ENCODE data around the gene ASTN2.

The ASTN2 gene

GRCh38 chr9:117156771-117157535 is 257.9 kb downstream of the ASTN2 start:
- no peak for DNase-seq

DNA sequence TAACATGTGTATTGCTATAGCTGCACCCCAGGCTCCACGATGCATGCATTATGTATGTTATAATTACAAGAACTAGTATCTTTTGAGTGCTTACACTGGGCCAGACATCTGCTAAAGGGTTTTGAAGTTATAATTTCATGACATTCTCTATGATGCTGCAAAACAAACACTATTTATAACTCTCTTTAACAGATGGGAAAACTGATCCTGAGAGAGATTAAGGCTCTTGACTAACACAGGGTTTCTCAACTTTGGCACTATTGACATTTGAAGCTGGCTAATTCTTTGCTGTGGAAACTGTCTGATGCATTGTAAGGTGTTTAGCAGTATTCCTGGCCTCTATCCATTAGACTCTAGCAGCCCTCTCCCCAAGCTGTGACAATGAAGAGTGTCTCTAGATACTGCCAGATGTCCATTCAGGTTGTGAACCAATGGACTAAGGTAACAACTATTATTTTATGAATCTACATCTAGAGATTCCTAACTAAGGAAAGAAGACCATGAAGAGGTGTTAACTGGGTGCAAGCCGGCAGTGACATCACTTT is 258.6 kb downstream of the ASTN2 start:
- no peak for DNase-seq

DNA sequence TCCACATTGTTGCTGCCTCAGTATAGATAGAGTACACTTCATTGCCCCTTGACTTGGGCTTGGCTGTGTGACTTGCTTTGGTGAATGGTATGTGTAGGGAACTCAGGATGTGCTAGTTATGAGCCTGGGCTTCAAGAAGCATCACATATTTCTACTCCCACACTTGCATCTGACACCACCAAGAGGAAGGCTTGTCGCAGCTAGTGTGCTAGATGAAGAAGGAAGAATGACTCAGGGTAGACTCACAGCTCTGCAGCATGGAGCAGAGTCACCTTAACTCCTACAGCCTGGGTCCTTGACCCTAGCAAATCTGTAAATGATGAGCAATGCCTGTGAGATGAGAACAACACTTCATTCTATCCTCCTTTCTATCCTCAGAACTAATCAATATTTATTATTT is 261.8 kb downstream of the ASTN2 start:
- peak; percentile 38 for DNase-seq

DNA sequence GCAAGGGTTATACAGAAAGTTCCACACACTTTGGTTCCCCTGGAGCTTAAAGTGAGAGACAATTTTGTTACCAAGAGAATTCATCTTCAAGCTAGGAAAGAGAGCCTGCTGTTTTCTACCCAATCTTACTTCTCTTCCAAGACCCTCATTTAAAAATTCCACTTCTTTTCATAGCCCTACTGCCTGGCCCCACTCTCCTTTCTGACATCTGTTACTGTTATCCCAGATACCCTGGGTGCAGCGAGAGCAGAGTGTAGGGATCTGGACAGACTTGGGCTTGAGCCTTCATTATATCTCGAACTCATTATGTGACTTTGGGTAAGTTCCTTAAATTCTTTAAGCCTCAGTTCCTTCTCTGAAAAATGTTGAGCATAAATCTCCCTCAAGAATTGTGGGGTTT is 263.1 kb downstream of the ASTN2 start:
- DNase-seq = no peak

DNA sequence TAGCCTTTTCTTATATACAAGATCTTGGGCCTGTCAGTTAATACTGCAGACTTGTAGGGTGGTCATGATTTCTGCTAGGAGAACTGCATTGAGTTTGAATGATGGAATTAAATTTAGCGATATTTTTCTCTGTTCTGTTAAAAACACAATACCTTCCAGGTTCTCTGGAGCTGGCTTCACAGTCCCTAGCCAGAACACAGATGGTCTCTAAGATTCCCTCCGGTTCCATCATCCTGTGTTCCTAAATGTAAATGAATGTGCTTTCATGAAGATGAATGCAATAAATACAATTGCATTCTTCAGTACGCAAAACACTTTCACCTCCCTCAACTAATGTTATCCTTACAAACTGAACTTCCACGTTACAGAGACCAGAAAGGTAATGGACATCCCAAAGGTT is 264.9 kb downstream of the ASTN2 start:
- no peak for DNase-seq

DNA sequence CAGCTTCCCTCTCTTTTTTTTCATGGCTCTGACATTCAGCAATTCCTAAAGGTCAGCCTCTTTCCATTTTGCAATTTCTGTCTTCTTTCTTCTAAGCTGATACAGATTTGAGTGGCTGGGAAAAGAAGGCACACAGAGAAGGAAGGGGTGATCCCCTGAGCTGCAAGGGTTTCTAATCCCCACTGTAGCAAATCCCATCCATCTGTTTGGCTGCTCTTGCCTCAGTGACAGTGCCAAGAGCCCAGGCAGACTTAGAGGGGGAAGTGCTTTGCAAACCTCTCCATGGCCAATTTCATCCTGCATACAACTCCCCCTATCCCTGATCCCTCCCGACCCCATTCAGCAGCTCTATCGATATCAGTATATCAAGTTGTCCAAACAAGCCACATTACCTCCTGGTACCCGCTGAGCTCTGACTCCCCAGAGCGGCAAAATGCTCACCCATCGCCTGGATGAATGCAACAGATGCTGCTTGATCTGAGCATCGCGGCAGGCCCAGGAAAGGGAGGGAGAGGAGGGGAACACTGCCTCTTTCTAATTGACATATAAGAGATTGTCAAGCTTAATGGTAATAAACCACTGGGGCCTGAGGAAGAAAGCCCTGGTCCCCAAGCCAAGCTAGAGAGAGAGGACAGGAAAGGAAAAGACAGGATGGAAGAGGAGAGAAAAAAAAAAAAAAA is 268.9 kb downstream of the ASTN2 start:
- no peak for DNase-seq

GRCh38 chr9:117145081-117145480 is 269.8 kb downstream of the ASTN2 start:
- DNase-seq = no peak

DNA sequence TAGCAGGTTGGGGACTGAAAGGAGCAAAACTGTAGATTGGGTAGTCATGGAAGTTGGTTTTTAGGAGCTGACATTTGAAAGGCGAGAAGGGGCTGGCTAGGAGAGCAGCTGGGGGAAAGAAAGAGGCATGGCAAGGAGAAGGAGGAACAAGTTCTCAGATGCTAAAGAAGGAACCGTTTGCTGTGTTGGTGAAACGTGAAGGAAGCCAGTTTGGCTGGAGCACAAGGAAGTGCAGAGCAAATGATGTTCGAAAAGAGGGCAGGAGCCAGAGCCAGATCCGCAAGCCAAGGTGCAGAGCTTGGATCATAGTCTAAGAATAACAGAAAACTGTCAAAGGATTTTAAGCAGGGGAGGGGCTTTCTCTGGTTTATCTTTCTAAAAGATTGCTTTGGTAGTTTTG is 276.6 kb downstream of the ASTN2 start:
- DNase-seq = no peak

DNA sequence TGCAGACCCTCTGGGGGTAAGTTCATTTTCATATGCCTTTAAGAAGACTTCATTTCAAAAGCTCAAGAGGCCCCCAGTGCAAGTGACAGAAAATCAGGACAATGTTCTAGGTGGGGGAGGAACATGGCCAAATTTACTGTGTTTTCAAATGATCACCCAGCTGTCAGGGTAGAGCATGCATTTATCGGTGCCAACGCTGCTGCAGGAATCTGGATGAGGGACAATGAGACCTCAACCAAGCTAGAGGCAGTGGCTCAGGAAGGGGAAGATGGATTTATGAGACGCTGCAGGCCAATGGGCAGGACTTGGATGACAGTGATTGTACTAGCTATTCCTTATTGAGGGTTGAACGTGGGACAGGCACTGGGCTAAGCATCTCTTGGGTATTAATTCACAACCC is 278.4 kb downstream of the ASTN2 start:
- no peak for DNase-seq

- DNase-seq = no peak
Measured at GRCh38 chr9:117135501-117136098, 279.3 kb downstream of the ASTN2 start.

DNA sequence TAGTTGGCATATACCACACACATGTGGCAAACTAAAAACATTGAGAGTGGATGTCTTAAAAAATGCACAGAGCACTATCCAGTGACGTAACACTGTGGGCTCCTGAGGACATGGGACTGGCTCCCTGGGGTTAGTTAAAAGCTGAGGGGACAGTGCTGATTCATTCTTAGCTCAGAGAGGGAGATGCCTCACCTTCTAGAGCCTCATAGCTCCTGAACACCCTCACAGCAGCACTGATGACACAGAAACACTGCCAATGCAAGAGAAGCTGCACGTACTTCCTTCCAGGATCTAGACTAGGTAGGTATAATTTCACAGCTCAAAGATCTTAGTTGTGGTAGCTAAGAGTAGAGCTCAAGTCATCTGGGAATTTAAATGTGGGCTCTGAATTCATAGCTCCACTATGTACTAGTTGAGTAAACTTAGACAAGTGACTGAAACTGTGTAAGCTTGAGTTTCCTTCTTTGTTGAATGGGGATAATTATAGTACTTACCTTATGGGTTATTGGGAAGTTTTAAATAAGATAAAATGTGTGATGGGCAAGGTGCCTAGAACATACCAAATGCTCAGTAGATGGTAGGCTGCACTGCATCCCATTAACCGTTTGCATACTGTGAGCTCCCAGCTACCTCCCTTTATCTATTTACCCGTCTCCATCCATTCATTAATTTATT is 279.9 kb downstream of the ASTN2 start:
- no peak for DNase-seq

DNA sequence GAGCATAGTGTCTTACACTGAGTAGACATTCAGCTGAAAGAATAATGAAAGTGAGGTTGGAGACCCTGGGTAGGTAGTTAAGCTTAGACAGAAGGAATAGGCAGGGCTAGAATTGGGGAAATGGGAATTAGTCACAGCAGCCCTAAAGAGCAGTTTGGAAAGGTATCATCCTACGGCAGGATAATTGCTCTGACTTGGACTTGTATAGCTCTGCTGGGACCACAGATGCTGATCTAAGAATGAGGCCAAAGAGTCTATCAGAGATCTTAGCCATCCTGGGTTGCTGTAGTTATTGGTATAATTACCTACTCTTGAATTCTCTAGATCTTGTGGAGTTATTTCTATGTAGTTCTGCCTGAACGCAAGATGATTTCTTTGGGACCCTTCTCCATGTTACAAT is 288.0 kb downstream of the ASTN2 start:
- DNase-seq = no peak

DNA sequence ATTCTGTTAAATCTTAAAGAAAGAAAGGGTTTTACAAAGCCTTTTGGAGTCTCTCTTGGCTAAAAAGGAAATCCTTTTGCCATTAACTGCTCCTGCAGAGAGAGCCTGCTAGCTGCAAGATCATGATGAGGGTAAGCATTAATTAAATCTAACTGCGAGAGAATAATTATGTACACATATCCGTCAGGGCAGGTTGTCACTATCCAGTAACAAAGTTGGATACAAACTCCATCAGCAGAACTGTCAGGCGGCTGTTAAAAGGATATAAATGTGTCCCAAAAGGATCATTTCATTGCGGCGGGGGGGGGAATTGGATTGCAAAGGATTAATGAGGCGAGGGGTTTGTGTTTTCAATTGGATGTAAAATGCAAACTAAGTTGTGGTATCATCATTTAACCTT is 289.3 kb downstream of the ASTN2 start:
- DNase-seq = no peak

- DNase-seq = no peak
Measured at GRCh38 chr9:117123729-117124128, 291.1 kb downstream of the ASTN2 start.

DNA sequence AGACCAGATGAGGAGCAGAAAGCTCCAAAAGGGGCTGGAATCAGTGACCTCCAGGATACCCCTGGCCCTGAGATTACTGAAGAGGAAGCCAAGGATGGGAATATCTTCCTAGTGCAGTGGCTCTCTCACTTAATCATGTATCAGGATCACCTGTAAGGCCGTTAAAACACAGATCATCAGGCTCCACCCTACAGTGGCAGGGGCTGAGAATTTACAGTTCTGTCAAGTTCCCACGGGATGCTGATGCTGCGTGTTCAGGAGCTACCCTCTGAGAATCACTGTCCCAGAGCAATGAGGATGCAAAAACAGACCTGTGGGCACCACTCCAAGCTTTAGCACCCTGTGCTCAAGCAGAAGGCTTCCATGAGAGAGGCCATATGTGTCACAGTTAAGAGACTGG is 291.9 kb downstream of the ASTN2 start:
- DNase-seq = no peak

GRCh38 chr9:117122102-117122501 is 292.8 kb downstream of the ASTN2 start:
- no peak for DNase-seq

DNA sequence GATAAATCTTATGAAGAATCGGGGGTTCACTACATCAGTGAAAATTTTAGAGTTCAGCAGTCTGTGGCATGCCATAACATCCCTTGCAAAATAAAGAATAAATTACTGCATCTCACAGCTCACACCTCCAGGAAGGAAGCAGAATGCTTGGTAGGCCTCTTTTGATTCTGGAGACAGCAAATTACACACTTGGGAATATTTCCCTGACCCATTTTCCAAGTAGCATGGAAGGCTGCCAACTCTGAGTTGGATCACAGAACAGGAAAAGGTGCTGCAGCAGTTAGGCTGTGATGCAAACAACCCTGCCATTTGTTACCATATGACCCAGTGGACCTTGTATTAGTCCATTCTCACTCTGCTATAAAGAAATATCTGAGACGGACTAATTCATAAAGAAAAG is 293.5 kb downstream of the ASTN2 start:
- no peak for DNase-seq

GRCh38 chr9:117120061-117120460 is 294.8 kb downstream of the ASTN2 start:
- no peak for DNase-seq

- DNase-seq = no peak
Measured at GRCh38 chr9:117116084-117116483, 298.8 kb downstream of the ASTN2 start.

DNA sequence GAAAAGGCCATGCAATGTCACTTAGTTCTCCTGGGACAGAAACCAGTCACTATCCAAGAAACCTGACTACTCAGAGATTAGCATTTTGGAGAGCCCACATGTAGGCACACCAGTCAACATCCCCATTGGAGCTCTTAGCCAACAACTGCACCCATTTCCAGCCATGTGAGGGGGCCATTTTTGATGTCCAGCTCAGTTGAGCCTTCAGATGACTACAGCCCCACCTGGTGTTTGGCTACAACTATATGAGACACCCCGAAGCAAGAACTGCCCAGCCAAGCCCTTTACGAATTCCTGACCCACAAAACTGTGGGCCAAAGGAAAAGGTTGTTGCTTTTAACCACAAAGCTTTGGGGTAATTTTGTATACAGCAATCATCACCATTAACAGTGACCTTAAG is 300.1 kb downstream of the ASTN2 start:
- DNase-seq = no peak

DNA sequence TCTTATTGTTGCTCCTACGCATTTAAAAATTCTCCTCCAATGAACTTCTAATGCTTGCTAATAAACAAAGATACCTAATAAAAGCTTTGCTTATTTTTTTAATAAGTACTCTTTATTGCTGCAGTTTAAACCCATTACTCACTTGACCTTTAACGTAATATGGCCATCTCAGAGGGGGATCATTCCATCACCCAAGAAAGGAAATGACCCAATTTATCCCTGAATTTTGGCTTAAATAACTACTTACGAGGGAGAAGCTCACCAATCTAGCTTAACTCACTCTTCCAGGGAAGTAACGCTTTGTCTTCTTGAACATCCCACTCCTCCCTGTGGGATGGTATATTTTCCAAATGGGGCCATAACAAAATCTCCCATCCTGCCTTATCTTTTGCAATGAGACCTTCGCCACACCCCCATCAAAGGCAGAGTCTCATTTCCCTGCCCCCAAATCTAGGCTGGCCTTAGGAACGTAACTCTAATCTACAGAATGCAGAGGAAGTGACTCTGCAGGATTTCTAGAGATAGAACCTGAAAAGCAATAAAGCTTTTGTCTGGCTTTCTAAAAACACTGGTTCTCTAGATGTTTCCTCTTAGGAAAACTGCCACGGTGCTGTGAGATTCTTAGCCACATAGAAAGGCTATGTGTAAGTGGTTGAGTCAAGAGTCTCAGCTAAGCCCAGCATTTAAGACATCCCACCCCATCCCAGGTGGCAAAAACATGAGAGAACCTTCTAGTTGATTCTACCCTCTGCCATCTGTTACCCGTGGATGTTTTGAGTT is 310.0 kb downstream of the ASTN2 start:
- no peak for DNase-seq

GRCh38 chr9:117104206-117104605 is 310.7 kb downstream of the ASTN2 start:
- peak; percentile 48 for DNase-seq
